PC-3 (cell line): Measurements from ENCODE around the gene IFNA2. TPM values are rescaled to one million over a fixed set of nuclear protein-coding genes. Genes with fewer than 3 reads are reported as not detected.

ENCODE experiments used
- ATAC-seq: fragments of 200-7000 bp; cut with Tn5 transposase; 2 replicates; pipeline ENCODE4 v1.9.1; 2020; ENCODE audit warnings: mild to moderate bottlenecking, moderate library complexity
- BruUV-seq: library from RNA; stranded (reverse); fragments of 400-500 nt; replicated peaks from 2 replicates; lab custom pipeline; 2021; lab: Mats Ljungman, UMichigan
- CTCF ChIA-PET: fragments of 300-600 bp; sonication (Branson Sonifier 250); formaldehyde crosslinking; loops from one replicate; lab custom pipeline; 2022; ENCODE audit warnings: antibody characterized with exemption; lab: Charles Lee
- POLR2A ChIA-PET: fragments of 300-600 bp; sonication (Branson Sonifier 250); formaldehyde crosslinking; loops from one replicate; lab custom pipeline; 2022; ENCODE audit warnings: antibody characterized with exemption; ENCODE audit not compliant: unreplicated experiment; lab: Charles Lee
- DNase-seq: peaks from one replicate; pipeline ENCODE4 v3.0.0-alpha.2; 2015
- H2AFZ ChIP-seq: fragments of 300-600 bp; sonication (generic); 2 replicates; pipeline ENCODE4 v1.6.0; 2016; ENCODE audit warnings: antibody characterized with exemption, low read length
- H3F3A ChIP-seq: fragments of 300-600 bp; sonication (generic); one replicate; pipeline ENCODE4 v1.6.0; 2017; ENCODE audit warnings: antibody characterized with exemption, low read length, control low read depth, mild to moderate bottlenecking; ENCODE audit not compliant: unreplicated experiment
- H3K27ac ChIP-seq: fragments of 300-600 bp; sonication (generic); 2 replicates; pipeline ENCODE4 v1.5.1; 2016; ENCODE audit warnings: mild to moderate bottlenecking, low read length
- H3K27me3 ChIP-seq: fragments of 300-600 bp; sonication (generic); 2 replicates; pipeline ENCODE4 v1.6.1; 2016; ENCODE audit warnings: low read length, mixed read lengths
- H3K36me3 ChIP-seq: fragments of 300-600 bp; sonication (generic); 2 replicates; pipeline ENCODE4 v1.6.1; 2016; ENCODE audit warnings: low read depth, mixed run types, low read length, mixed read lengths
- H3K4me1 ChIP-seq: fragments of 300-600 bp; sonication (generic); 2 replicates; pipeline ENCODE4 v1.5.1; 2016; ENCODE audit warnings: low read length; ENCODE audit not compliant: insufficient read depth
- H3K4me2 ChIP-seq: fragments of 300-600 bp; sonication (generic); 2 replicates; pipeline ENCODE4 v1.6.0; 2016; ENCODE audit warnings: low read length
- H3K4me3 ChIP-seq: fragments of 300-600 bp; sonication (generic); 2 replicates; pipeline ENCODE4 v1.5.1; 2016; ENCODE audit warnings: mild to moderate bottlenecking, low read length, mixed read lengths
- H3K79me2 ChIP-seq: fragments of 300-600 bp; sonication (generic); 2 replicates; pipeline ENCODE4 v1.6.1; 2017; ENCODE audit warnings: low read length, mixed read lengths
- H3K9ac ChIP-seq: fragments of 300-600 bp; sonication (generic); 2 replicates; pipeline ENCODE4 v1.6.0; 2016; ENCODE audit warnings: mild to moderate bottlenecking, low read length
- H3K9me2 ChIP-seq: fragments of 300-600 bp; sonication (generic); replicated peaks from 2 replicates; pipeline ENCODE4 v1.6.1; 2016; ENCODE audit warnings: mixed run types, low read length, mixed read lengths
- H3K9me3 ChIP-seq: fragments of 300-600 bp; sonication (generic); 2 replicates; pipeline ENCODE4 v1.6.1; 2016; ENCODE audit warnings: low read length, mixed read lengths
- H4K20me1 ChIP-seq: fragments of 300-600 bp; sonication (generic); 2 replicates; pipeline ENCODE4 v1.6.1; 2016; ENCODE audit warnings: low read length, mixed read lengths
- CTCF ChIP-seq: fragments of 300-600 bp; sonication (generic); conservative IDR thresholded peaks from 2 replicates; pipeline ENCODE4 v1.5.1; 2017; ENCODE audit warnings: antibody characterized with exemption, low read depth, mild to moderate bottlenecking, low read length
- EZH2 ChIP-seq: fragments of 300-600 bp; sonication (generic); IDR thresholded peaks from one replicate; pipeline ENCODE4 v1.6.1; 2017; ENCODE audit warnings: antibody characterized with exemption, mild to moderate bottlenecking, low read length; ENCODE audit not compliant: unreplicated experiment
- EZH2phosphoT487 ChIP-seq: fragments of 300-600 bp; sonication (generic); IDR thresholded peaks from 2 replicates; pipeline ENCODE4 v1.6.1; 2018; ENCODE audit warnings: mild to moderate bottlenecking, antibody characterized with exemption, low read length, borderline replicate concordance
- intact Hi-C: fragments of 100-400 bp; cut with micrococcal nuclease; formaldehyde crosslinking; loops from 2 replicates; pipeline ENCODE4 v1.9.0; 2023
- total RNA-seq: library from RNA; depleted of rRNA; stranded (reverse); fragments of >200 nt; gene quantifications from 2 replicates; pipeline ENCODE4 v1.2.3, GENCODE V29; 2014

The IFNA2 gene
- total RNA-seq, 1 experiment from 2014 or later = not detected

GRCh38 chr9:21415493-21416267, 30.5 kb upstream of the IFNA2 start:
- Histone ChIP-seq H3K4me3 (no peak overlapping the region), H3K4me1 (peaks cover 13% of the 10 kb centered on the region), H3K79me2 (no peaks in the 10 kb centered on the region), H3K9me2 (no peaks in the 10 kb centered on the region), H3K9ac (no peak overlapping the region), H2AFZ (no peak overlapping the region), H4K20me1 (no peaks in the 10 kb centered on the region), H3F3A (no peaks in the 10 kb centered on the region), H3K36me3 (no peaks in the 10 kb centered on the region), H3K9me3 (no peaks in the 10 kb centered on the region), H3K27me3 (0 out of 2 replicates have a peak, but pooled peaks cover 4% of the 10 kb centered on the region), H3K4me2 (peak overlapping the region; percentile 11), H3K27ac (no peak overlapping the region)
- intact Hi-C loops = no loop called here
- ATAC-seq (peak; percentile 64), DNase-seq (peak; percentile 70)
- ChIA-PET POLR2A (no interaction called here), CTCF (no interaction called here)
- BruUV-seq = no TSS peak
- TF ChIP-seq EZH2phosphoT487 (no peak), EZH2 (no peak), CTCF (no peak)

- intact Hi-C loops = no loop called here
- no TSS peak for BruUV-seq
- H3K4me2 ChIP-seq = no peak overlapping the region
- POLR2A ChIA-PET = no interaction called here
- no peaks in the 10 kb centered on the region for H4K20me1 ChIP-seq
- DNase-seq (no peak), ATAC-seq (no peak)
- no peak overlapping the region for H3K9ac ChIP-seq
- no peak for TF ChIP-seq EZH2
- no peak for TF ChIP-seq EZH2phosphoT487
- no peak for TF ChIP-seq CTCF
- no peaks in the 10 kb centered on the region for H3K79me2 ChIP-seq
- H3K36me3 ChIP-seq = no peaks in the 10 kb centered on the region
- H3K4me3 ChIP-seq = no peak overlapping the region
- no peak overlapping the region for H2AFZ ChIP-seq
- H3F3A ChIP-seq = no peaks in the 10 kb centered on the region
- no peaks in the 10 kb centered on the region for H3K9me3 ChIP-seq
- peaks cover 13% of the 10 kb centered on the region for H3K4me1 ChIP-seq
- no peak overlapping the region for H3K27ac ChIP-seq
- H3K9me2 ChIP-seq = no peaks in the 10 kb centered on the region
- CTCF ChIA-PET = interaction anchor here (0.7 kb wide), 1 partner anchor 88 kb away, joined by 4 read pairs; no protein-coding TSS in a partner anchor
- H3K27me3 ChIP-seq = 0 out of 2 replicates have a peak, but pooled peaks cover 4% of the 10 kb centered on the region
Measured at GRCh38 chr9:21414220-21414940, 29.2 kb upstream of the IFNA2 start.
